Suprapubic skin (tissue), 4 donors: ENCODE data around the gene PEX6. TPM values are rescaled to one million over a fixed set of nuclear protein-coding genes. Genes with fewer than 3 reads are reported as not detected.

Source experiments
- DNase-seq, 2 donors: peaks; one replicate each; pipeline ENCODE4 v3.0.0-alpha.2; 2019; ENCODE audit warnings: low spot score in 2 of 2
- H3K27ac ChIP-seq: fragments of 200-600 bp; sonication (generic); one replicate; pipeline ENCODE4 v1.5.1; 2019
- H3K27me3 ChIP-seq: fragments of 200-600 bp; sonication (generic); one replicate; pipeline ENCODE4 v1.5.1; 2019
- H3K36me3 ChIP-seq: fragments of 200-600 bp; sonication (generic); one replicate; pipeline ENCODE4 v1.5.1; 2019
- H3K4me1 ChIP-seq: fragments of 200-600 bp; sonication (generic); one replicate; pipeline ENCODE4 v1.5.1; 2019
- H3K4me3 ChIP-seq: fragments of 200-600 bp; sonication (generic); one replicate; pipeline ENCODE4 v1.5.1; 2019; ENCODE audit warnings: mild to moderate bottlenecking
- H3K9me3 ChIP-seq: fragments of 200-600 bp; sonication (generic); one replicate; pipeline ENCODE4 v1.5.1; 2019
- EP300 ChIP-seq: sonication (generic); formaldehyde crosslinking; IDR thresholded peaks from one replicate; pipeline ENCODE4 v1.6.1; 2017; ENCODE audit warnings: antibody characterized with exemption
- POLR2A ChIP-seq, 2 donors: fragments of 450-650 bp; IDR thresholded peaks; one replicate each; pipeline ENCODE4 v1.6.1; 2017; ENCODE audit warnings: antibody characterized with exemption in 2 of 2, mild to moderate bottlenecking in 2 of 2, moderate library complexity in 2 of 2
- POLR2AphosphoS5 ChIP-seq, 3 donors: sonication (generic); formaldehyde crosslinking; IDR thresholded peaks; one replicate each; pipeline ENCODE4 v1.6.1; 2017; ENCODE audit warnings: antibody characterized with exemption in 3 of 3
- WGBS: methylation state at CpG from one replicate; pipeline ENCODE4 v1.1.5; 2018; 5-methylcytosine and 5-hydroxymethylcytosine counted together
- total RNA-seq, 4 donors: library from RNA; depleted of rRNA; stranded (reverse); fragments of >200 nt; gene quantifications; one replicate each; pipeline ENCODE4 v1.1.0, GENCODE V29; 2016
- TF ChIP-seq, protein P1 (sequence below), 2 donors: fragments of 200-600 bp in 1 of 2; fragments of 450-650 bp in 1 of 2; sonication (generic) in 1 of 2; IDR thresholded peaks; one replicate each; pipeline ENCODE4 v1.5.1; 2016 to 2019; ENCODE audit warnings: antibody characterized with exemption in 2 of 2, mild to moderate bottlenecking in 1 of 2, moderate library complexity in 1 of 2

Gene PEX6
- total RNA-seq, 4 donors from 2014 or later: 18.6 to 48.0 (median 22.8) TPM

DNA sequence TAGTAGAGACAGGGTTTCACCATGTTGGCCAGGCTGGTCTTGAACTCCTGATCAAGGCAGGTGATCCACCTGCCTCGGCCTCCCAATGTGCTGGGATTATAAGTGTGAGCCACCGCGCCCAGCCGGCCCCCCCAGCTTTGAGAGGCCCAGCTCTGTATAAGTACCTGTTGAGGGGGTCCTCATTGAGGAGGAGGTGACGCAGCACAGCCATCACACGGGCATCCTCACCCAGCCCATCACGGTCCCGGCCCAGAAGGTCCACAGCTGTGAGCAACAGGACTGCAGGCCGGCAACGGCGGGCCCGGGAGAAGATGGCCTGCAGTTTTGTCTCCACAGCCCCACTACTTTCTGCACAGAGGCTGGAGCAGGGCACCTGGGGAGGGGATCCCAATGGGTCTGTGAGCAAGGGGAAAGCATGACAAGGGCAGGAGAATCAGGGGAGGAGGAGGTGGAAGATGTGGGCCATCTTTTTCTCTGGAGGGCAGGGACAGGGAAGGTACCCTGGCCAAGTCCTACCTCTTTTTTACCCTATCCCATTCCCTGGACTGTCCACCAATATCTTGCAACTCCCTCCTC lies 10.8 kb downstream of the PEX6 start:
- 94% methylated on average over 8 of the region's 12 CpGs for WGBS
- H3K4me1 ChIP-seq: no peaks in the 10 kb centered on the region
- H3K4me3 ChIP-seq: no peak overlapping the region
- no peaks in the 10 kb centered on the region for H3K27me3 ChIP-seq
- no peak for DNase-seq
- TF ChIP-seq EP300: no peak
- no peak for TF ChIP-seq POLR2AphosphoS5 (IDR thresholded peaks at IDR 0.05)
- TF ChIP-seq, protein P1, sequence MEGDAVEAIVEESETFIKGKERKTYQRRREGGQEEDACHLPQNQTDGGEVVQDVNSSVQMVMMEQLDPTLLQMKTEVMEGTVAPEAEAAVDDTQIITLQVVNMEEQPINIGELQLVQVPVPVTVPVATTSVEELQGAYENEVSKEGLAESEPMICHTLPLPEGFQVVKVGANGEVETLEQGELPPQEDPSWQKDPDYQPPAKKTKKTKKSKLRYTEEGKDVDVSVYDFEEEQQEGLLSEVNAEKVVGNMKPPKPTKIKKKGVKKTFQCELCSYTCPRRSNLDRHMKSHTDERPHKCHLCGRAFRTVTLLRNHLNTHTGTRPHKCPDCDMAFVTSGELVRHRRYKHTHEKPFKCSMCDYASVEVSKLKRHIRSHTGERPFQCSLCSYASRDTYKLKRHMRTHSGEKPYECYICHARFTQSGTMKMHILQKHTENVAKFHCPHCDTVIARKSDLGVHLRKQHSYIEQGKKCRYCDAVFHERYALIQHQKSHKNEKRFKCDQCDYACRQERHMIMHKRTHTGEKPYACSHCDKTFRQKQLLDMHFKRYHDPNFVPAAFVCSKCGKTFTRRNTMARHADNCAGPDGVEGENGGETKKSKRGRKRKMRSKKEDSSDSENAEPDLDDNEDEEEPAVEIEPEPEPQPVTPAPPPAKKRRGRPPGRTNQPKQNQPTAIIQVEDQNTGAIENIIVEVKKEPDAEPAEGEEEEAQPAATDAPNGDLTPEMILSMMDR (IDR thresholded peaks at IDR 0.05): no peak
- no peak for TF ChIP-seq POLR2A (IDR thresholded peaks at IDR 0.05)
- H3K9me3 ChIP-seq: no peaks in the 10 kb centered on the region
- no peak overlapping the region for H3K27ac ChIP-seq
- H3K36me3 ChIP-seq: peaks cover 51% of the 10 kb centered on the region

GRCh38 chr6:42967228-42967627 lies 11.8 kb downstream of the PEX6 start:
- H3K27me3 ChIP-seq: no peaks in the 10 kb centered on the region
- DNase-seq: no peak
- WGBS: 93% methylated on average over 6 of the region's 11 CpGs
- peaks cover 51% of the 10 kb centered on the region for H3K36me3 ChIP-seq
- H3K9me3 ChIP-seq: no peaks in the 10 kb centered on the region
- no peak overlapping the region for H3K27ac ChIP-seq
- no peak overlapping the region for H3K4me3 ChIP-seq
- no peaks in the 10 kb centered on the region for H3K4me1 ChIP-seq
- TF ChIP-seq, protein P1 (IDR thresholded peaks at IDR 0.05): no peak
- TF ChIP-seq POLR2A (IDR thresholded peaks at IDR 0.05): no peak
- TF ChIP-seq POLR2AphosphoS5 (IDR thresholded peaks at IDR 0.05): no peak
- TF ChIP-seq EP300: no peak

DNA sequence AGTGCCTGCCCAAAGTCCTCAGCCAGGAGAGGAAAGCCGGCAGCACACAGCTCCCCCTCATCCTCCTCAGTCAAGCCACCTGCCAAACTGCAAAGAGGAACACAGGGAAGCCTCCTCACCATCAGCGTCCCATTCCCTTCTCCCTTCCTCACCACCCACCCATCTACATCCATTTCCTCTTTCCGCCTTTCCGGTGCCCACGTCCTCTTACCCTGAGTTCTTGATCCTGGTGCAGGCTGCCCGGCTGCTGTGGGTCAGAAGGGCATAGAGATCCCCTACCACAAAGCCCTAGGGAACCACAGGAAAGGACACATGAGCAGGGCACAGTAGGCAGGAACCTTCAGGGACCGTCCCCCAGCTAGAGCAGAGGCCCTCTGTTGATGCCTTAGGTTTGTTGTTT lies 12.4 kb downstream of the PEX6 start:
- 93% methylated on average over 7 of the region's 7 CpGs for WGBS
- Histone ChIP-seq H3K9me3 (no peaks in the 10 kb centered on the region), H3K4me3 (no peak overlapping the region), H3K27ac (no peak overlapping the region), H3K4me1 (no peaks in the 10 kb centered on the region), H3K36me3 (peaks cover 51% of the 10 kb centered on the region), H3K27me3 (no peaks in the 10 kb centered on the region)
- TF ChIP-seq POLR2AphosphoS5 (IDR thresholded peaks at IDR 0.05) (no peak), POLR2A (IDR thresholded peaks at IDR 0.05) (no peak), EP300 (no peak)
- TF ChIP-seq, protein P1 (IDR thresholded peaks at IDR 0.05): no peak
- no peak for DNase-seq

DNA sequence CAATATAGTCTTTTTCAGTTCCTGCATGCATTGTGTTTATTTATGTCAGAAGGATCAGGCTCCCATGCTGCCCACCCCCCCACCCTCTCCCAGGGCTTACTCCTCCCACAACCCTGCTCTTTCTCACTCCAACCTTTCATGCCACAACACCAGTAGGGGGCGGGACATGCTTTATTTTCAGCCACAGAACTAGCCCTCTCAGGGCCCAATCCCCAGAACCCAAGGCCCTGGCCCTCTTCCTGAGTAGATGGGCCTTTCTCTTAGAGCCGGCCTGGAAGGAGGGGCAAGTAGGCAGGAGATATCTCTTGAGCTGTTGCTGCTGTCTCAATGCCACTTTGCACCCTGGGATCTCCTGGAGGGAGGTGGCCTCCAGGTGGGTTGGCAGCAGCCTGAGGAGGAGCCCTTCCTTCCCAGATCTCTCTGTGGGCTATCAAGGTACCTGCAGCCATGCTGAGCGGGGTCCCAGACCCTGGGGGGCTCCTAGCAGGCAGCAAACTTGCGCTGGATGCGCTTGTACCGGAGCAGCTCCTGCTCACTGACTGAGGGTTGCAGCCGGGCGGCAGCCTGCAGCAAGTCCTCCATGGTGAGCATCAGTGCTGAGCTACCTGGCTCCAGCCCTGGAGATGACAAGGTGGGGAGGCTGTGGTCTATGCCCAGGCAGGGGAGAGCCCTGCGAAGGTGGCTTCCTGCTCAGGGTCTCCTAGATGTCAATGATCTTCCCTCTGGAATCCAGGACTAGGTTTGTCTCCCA lies 15.0 kb downstream of the PEX6 start:
- H3K36me3 ChIP-seq: peaks cover 51% of the 10 kb centered on the region
- H3K4me1 ChIP-seq: peaks cover 16% of the 10 kb centered on the region
- no peaks in the 10 kb centered on the region for H3K27me3 ChIP-seq
- no peak overlapping the region for H3K27ac ChIP-seq
- 71% methylated on average over 4 of the region's 9 CpGs for whole genome bisulfite sequencing
- TF ChIP-seq EP300 (no peak), POLR2AphosphoS5 (IDR thresholded peaks at IDR 0.05) (no peak), POLR2A (IDR thresholded peaks at IDR 0.05) (no peak)
- TF ChIP-seq, protein P1 (IDR thresholded peaks at IDR 0.05): no peak
- no peak for DNase-seq
- no peaks in the 10 kb centered on the region for H3K9me3 ChIP-seq
- H3K4me3 ChIP-seq: no peak overlapping the region

DNA sequence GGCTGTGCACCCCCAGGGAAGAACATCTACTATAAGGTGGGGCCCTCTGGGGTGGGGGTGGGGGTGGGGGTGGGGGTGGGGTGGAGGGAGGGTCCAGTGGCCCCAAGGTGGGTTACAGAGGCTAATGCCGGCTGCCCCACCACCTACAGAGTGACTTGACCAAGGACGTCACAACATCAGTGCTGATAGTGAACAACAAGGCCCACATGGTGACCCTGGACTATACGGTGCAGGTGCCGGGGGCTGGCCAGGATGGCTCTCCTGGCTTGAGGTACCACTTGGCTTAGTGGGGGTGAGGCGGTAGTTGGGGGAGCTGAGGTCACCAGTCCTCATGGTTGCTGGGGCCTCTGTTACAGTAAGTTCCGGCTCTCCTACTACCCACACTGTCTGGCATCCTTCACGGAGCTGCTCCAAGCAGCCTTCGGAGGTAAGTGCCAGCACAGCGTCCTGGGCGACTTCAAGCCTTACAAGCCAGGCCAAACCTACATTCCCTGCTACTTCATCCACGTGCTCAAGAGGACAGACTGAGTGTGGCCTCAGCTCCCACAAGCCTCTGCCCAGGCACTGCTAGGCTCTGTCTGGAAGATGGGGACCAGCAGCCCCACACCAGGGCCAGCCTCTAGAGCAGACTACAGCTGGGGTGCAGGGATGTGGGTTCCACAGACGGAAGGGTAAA lies 15.7 kb downstream of the PEX6 start:
- H3K27me3 ChIP-seq: no peaks in the 10 kb centered on the region
- peaks cover 44% of the 10 kb centered on the region for H3K36me3 ChIP-seq
- no peak overlapping the region for H3K27ac ChIP-seq
- 79% methylated on average over 7 of the region's 12 CpGs for WGBS
- peaks cover 16% of the 10 kb centered on the region for H3K4me1 ChIP-seq
- peak in 1 of 2 donors; percentile 51 for DNase-seq
- H3K4me3 ChIP-seq: no peak overlapping the region
- H3K9me3 ChIP-seq: no peaks in the 10 kb centered on the region
- TF ChIP-seq EP300 (no peak), POLR2AphosphoS5 (IDR thresholded peaks at IDR 0.05) (no peak), POLR2A (IDR thresholded peaks at IDR 0.05) (no peak)
- TF ChIP-seq, protein P1 (IDR thresholded peaks at IDR 0.05): no peak
